Left lung (tissue), 10 donors: ENCODE results near the gene DLG1. TPM values are rescaled to one million over a fixed set of nuclear protein-coding genes. Genes with fewer than 3 reads are reported as not detected.

Experiments used
- ATAC-seq: fragments of 200-7000 bp; cut with Tn5 transposase; one replicate; pipeline ENCODE4 v1.9.1; 2020; ENCODE audit warnings: moderate library complexity
- DNase-seq, 4 donors: peaks; one replicate each; pipeline ENCODE4 v3.0.0-alpha.2; 2013 to 2020
- H3K27ac ChIP-seq, 2 donors: fragments of 200-600 bp; sonication (generic) in 1 of 2; one replicate each; pipeline versions ENCODE4 v1.5.0 to v1.8.0; 2020 to 2021
- H3K27me3 ChIP-seq, 2 donors: fragments of 200-600 bp; sonication (generic) in 1 of 2; one replicate each; pipeline versions ENCODE4 v1.5.0 to v1.8.0; 2020 to 2021
- H3K36me3 ChIP-seq, 2 donors: fragments of 200-600 bp; sonication (generic) in 1 of 2; one replicate each; pipeline versions ENCODE4 v1.5.0 to v1.8.0; 2020 to 2021
- H3K4me1 ChIP-seq, 2 donors: fragments of 200-600 bp; one replicate each; pipeline ENCODE4 v1.8.0; 2021
- H3K4me3 ChIP-seq, 2 donors: fragments of 200-600 bp; sonication (generic) in 1 of 2; one replicate each; pipeline versions ENCODE4 v1.5.0 to v1.8.0; 2020 to 2021; ENCODE audit warnings: mild to moderate bottlenecking in 1 of 2
- H3K9me3 ChIP-seq, 2 donors: fragments of 200-600 bp; sonication (generic) in 1 of 2; one replicate each; pipeline versions ENCODE4 v1.5.0 to v1.8.0; 2020 to 2021
- CTCF ChIP-seq, 2 donors: fragments of 200-600 bp; sonication (generic) in 1 of 2; IDR thresholded peaks; one replicate each; pipeline versions ENCODE4 v1.5.0 to v1.8.0; 2021; ENCODE audit warnings: antibody characterized with exemption in 2 of 2
- intact Hi-C, 2 donors: fragments of 100-400 bp; cut with DNase I; formaldehyde crosslinking; loops; one replicate each; pipeline versions ENCODE4 v1.11.2 to v1.14.2; 2022
- polyA plus RNA-seq, 6 donors: library from polyadenylated mRNA; unstranded; fragments of 120-200 nt; gene quantifications; one replicate each; pipeline ENCODE4 v1.2.1, GENCODE V29; 2013; ENCODE audit not compliant: insufficient read length in 6 of 6
- total RNA-seq, 2 donors: library from RNA; stranded (reverse); fragmentation: NEBNext Ultra II Directional; extraction: Animal tissue kit (Norgen Biotek cat#: 25700); gene quantifications; one replicate each; pipeline ENCODE4 v1.2.1, GENCODE V29; 2021
- donor health status: DM: no; HTN: yes; CAD: no.
- donor health status: DM: no; HTN: no; CAD: no.

DLG1 gene
- total and polyA plus RNA-seq, 8 donors, result 71.0 to 89.9 (median 83.2) TPM

- peaks cover 8 to 51% of the 10 kb centered on the region in 2 donors for H3K4me1 ChIP-seq
- no peaks in the 10 kb centered on the region for H3K9me3 ChIP-seq
- H3K36me3 ChIP-seq, result no peaks in the 10 kb centered on the region
- H3K4me3 ChIP-seq, result no peak overlapping the region
- intact Hi-C loops, result no loop called here
- DNase-seq, result no peak
- H3K27me3 ChIP-seq, result peaks cover 0 to 59% of the 10 kb centered on the region in 2 donors
- H3K27ac ChIP-seq, result no peak overlapping the region
- ATAC-seq, result no peak
- no peak for TF ChIP-seq CTCF (IDR thresholded peaks at IDR 0.05)
Observed at GRCh38 chr3:197027151-197027895, 271.1 kb downstream of the DLG1 start.

GRCh38 chr3:197026481-197026866, 271.9 kb downstream of the DLG1 start:
- intact Hi-C loops, result no loop called here
- no peak for DNase-seq
- H3K4me3 ChIP-seq, result no peak overlapping the region

GRCh38 chr3:197025736-197026480, 272.5 kb downstream of the DLG1 start:
- Histone ChIP-seq H3K4me1 (peaks cover 8 to 39% of the 10 kb centered on the region in 2 donors), H3K9me3 (no peaks in the 10 kb centered on the region), H3K4me3 (no peak overlapping the region), H3K27ac (no peak overlapping the region), H3K27me3 (peaks cover 0 to 70% of the 10 kb centered on the region in 2 donors), H3K36me3 (no peaks in the 10 kb centered on the region)
- intact Hi-C loops, result no loop called here
- no peak for TF ChIP-seq CTCF (IDR thresholded peaks at IDR 0.05)
- DNase-seq (no peak), ATAC-seq (no peak)

More at GRCh38 chr3:197026481-197026866, 271.9 kb downstream of the DLG1 start:
- H3K9me3 ChIP-seq, result no peaks in the 10 kb centered on the region
- no peak overlapping the region for H3K27ac ChIP-seq
- peaks cover 0 to 66% of the 10 kb centered on the region in 2 donors for H3K27me3 ChIP-seq
- peaks cover 8 to 45% of the 10 kb centered on the region in 2 donors for H3K4me1 ChIP-seq
- no peak for ATAC-seq
- H3K36me3 ChIP-seq, result no peaks in the 10 kb centered on the region
- no peak for TF ChIP-seq CTCF (IDR thresholded peaks at IDR 0.05)

GRCh38 chr3:197024881-197025735, 273.3 kb downstream of the DLG1 start:
- H3K4me1 ChIP-seq, result peaks cover 8 to 32% of the 10 kb centered on the region in 2 donors
- no peak overlapping the region for H3K27ac ChIP-seq
- H3K9me3 ChIP-seq, result no peaks in the 10 kb centered on the region
- ATAC-seq (no peak), DNase-seq (no peak)
- no peak for TF ChIP-seq CTCF (IDR thresholded peaks at IDR 0.05)
- no peaks in the 10 kb centered on the region for H3K36me3 ChIP-seq
- intact Hi-C loops, result no loop called here
- H3K27me3 ChIP-seq, result peaks cover 0 to 65% of the 10 kb centered on the region in 2 donors
- no peak overlapping the region for H3K4me3 ChIP-seq
